ENCODE results near the gene SEMA4C. TPM values are rescaled to one million over a fixed set of nuclear protein-coding genes. Genes with fewer than 3 reads are reported as not detected.

Gene SEMA4C
- total RNA-seq, 2 experiments from 2014 or later = 0.06 to 0.19 TPM

DNA sequence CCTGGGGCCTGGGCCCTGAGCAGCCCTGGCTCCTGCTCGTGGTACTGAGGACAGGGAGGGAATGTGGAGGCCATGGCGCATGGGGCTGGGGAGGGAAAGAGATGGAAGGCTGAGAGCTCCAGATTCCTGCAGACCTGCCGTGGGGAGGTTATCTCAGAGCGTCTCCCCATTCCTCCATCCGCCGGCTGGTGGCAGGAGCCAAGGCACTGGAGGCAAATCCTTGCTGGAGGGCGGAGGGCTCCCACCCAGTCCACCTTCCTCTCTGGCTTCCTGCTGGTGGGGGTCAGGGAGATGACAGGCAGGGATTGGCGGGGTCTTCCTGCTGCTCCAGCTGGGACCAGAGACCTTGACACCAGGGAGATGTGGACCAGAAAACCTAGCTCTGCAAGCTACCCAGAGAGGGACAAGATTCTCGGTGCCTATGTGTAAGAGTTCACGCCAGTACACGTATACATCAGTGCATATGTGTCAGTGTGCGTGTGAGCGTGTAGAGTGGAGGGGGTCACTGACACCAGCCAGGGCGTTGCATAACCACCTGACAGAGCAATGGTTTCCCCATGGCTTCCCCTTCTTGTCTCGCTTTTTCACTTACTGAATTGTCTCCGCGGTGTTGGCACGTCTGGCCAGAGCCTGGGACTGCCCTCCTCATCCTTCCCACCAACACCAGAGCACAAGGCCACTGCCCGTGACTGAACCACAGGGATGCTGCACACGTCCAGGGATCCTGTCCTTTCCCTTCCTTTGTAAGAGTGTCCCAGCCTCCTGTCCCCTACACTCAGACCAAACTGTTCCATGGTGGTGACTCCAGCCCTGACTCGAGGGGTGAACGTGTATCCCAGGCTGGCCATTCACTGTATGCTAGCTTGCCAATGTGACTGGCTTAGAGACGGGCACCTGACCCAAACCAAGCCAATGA lies 15.8 kb upstream of the SEMA4C start:
- H3K27ac ChIP-seq (ENCODE audit: low read depth, low read length, poor library complexity, severe bottlenecking) = no peak overlapping the region
- no peaks in the 10 kb centered on the region for H3K9me2 ChIP-seq (ENCODE audit: insufficient read depth, low read length)
- BruUV-seq (replicated peaks) = no TSS peak
- ChIA-PET POLR2A (no interaction called here), CTCF (ENCODE audit: unreplicated experiment) (no interaction called here)
- intact Hi-C loops (cut with micrococcal nuclease; ENCODE audit: unreplicated experiment) = no loop called here
- no peaks in the 10 kb centered on the region for H4K20me1 ChIP-seq (ENCODE audit: insufficient read depth, low read length)
- no peaks in the 10 kb centered on the region for H3K9me3 ChIP-seq (ENCODE audit: low read length)
- no peak for DNase-seq (ENCODE audit: low spot score)
- no peak overlapping the region for H2AFZ ChIP-seq (ENCODE audit: low read length)
- no peaks in the 10 kb centered on the region for H3K79me2 ChIP-seq (ENCODE audit: insufficient read depth, low read depth, low read length)
- H3K4me3 ChIP-seq (ENCODE audit: low read depth, low read length, poor library complexity, severe bottlenecking) = no peak overlapping the region
- TF ChIP-seq, protein P1, sequence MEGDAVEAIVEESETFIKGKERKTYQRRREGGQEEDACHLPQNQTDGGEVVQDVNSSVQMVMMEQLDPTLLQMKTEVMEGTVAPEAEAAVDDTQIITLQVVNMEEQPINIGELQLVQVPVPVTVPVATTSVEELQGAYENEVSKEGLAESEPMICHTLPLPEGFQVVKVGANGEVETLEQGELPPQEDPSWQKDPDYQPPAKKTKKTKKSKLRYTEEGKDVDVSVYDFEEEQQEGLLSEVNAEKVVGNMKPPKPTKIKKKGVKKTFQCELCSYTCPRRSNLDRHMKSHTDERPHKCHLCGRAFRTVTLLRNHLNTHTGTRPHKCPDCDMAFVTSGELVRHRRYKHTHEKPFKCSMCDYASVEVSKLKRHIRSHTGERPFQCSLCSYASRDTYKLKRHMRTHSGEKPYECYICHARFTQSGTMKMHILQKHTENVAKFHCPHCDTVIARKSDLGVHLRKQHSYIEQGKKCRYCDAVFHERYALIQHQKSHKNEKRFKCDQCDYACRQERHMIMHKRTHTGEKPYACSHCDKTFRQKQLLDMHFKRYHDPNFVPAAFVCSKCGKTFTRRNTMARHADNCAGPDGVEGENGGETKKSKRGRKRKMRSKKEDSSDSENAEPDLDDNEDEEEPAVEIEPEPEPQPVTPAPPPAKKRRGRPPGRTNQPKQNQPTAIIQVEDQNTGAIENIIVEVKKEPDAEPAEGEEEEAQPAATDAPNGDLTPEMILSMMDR (conservative IDR thresholded peaks at IDR 0.05; ENCODE audit: low read length) = no peak
- TF ChIP-seq EZH2phosphoT487 (IDR thresholded peaks at IDR 0.05; ENCODE audit: borderline replicate concordance, low read depth, low read length) = no peak
- no peaks in the 10 kb centered on the region for H3K36me3 ChIP-seq (ENCODE audit: insufficient read depth, low read length)
- H3K4me2 ChIP-seq (ENCODE audit: low read length) = no peak overlapping the region
- H3K4me1 ChIP-seq (ENCODE audit: insufficient read depth, low read length, poor library complexity, severe bottlenecking) = peaks cover 4% of the 10 kb centered on the region

DNA sequence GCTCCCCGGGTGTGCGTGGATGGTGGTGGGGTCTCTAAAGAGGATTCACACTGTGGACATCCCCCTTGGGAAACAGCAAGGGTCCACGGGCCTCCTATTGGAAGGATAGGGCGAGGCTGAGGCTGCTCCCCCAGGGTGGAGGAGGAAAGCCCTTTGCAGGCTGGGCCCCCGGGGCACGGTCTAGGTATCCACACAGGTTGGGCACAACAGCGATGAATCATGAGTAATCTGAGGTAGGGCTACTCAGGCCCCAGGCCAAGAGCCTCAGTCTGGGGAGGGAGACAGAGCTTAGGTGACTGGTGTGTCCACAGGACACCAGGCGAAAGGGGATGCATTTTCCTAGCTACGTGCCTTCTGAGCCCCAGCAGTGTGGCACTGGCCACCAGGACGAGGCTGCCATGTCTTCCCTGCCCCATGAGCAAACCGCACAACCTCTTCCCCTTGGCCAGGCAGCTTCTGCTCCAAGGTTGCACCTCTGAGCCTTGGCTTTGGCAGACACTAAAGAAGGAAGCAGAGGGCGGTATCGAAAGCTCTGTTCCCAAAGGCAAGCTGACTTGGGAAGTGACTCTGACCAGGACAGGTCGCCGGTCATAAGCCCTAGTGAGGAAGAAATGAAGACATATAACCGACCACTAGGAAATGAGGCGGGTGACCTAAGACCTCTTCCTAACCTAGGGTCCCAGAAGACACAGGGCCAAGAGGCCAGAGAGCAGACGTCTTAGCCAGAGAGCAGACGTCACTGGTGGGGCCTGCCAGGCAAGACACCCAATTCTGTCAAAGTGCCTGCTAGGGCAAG lies 14.6 kb upstream of the SEMA4C start:
- Histone ChIP-seq H3K4me2 (ENCODE audit: low read length) (no peak overlapping the region), H3K4me3 (ENCODE audit: low read depth, low read length, poor library complexity, severe bottlenecking) (no peak overlapping the region), H3K79me2 (ENCODE audit: insufficient read depth, low read depth, low read length) (no peaks in the 10 kb centered on the region), H3K9me3 (ENCODE audit: low read length) (no peaks in the 10 kb centered on the region), H4K20me1 (ENCODE audit: insufficient read depth, low read length) (no peaks in the 10 kb centered on the region), H2AFZ (ENCODE audit: low read length) (no peak overlapping the region), H3K4me1 (ENCODE audit: insufficient read depth, low read length, poor library complexity, severe bottlenecking) (peaks cover 4% of the 10 kb centered on the region), H3K36me3 (ENCODE audit: insufficient read depth, low read length) (no peaks in the 10 kb centered on the region), H3K9me2 (ENCODE audit: insufficient read depth, low read length) (no peaks in the 10 kb centered on the region), H3K27ac (ENCODE audit: low read depth, low read length, poor library complexity, severe bottlenecking) (no peak overlapping the region)
- intact Hi-C loops (cut with micrococcal nuclease; ENCODE audit: unreplicated experiment) = no loop called here
- no peak for DNase-seq (ENCODE audit: low spot score)
- ChIA-PET POLR2A (no interaction called here), CTCF (ENCODE audit: unreplicated experiment) (no interaction called here)
- no TSS peak for BruUV-seq (replicated peaks)
- TF ChIP-seq EZH2phosphoT487 (IDR thresholded peaks at IDR 0.05; ENCODE audit: borderline replicate concordance, low read depth, low read length) = no peak
- TF ChIP-seq, protein P1 (conservative IDR thresholded peaks at IDR 0.05; ENCODE audit: low read length) = no peak
